Stimulated activated CD4-positive, alpha-beta T cell treated with anti-CD3 and anti-CD28 coated beads, Interleukin-4, amount 100 ng/mL, for 4 hours (primary cell): Measurements from ENCODE around the gene CCDC154.

Experiments used
- DNase-seq, 2 experiments: peaks; one replicate each; pipeline ENCODE4 v3.0.0-alpha.2; 2020

The CCDC154 gene

GRCh38 chr16:1420111-1420539, 24.2 kb downstream of the CCDC154 start:
- peak in 1 of 2 experiments; percentile 4 for DNase-seq

GRCh38 chr16:1416521-1416941, 27.8 kb downstream of the CCDC154 start:
- no peak for DNase-seq

GRCh38 chr16:1414532-1415260, 29.7 kb downstream of the CCDC154 start, which contains the start of gene UNKL:
UNKL (minus strand) TSS chr16:1414704; CDS start chr16:1414691, 13 bp downstream.
- peak; percentile 73 to 83 for DNase-seq

- peak; percentile 54 to 64 for DNase-seq
These were observed 30.4 kb downstream of the CCDC154 start for GRCh38 chr16:1413684-1414531.

- no peak for DNase-seq
These were observed 31.5 kb downstream of the CCDC154 start for GRCh38 chr16:1412847-1413246.

- peak; percentile 93 to 97 for DNase-seq
These were observed 36.1 kb downstream of the CCDC154 start for GRCh38 chr16:1408171-1408837.

- no peak for DNase-seq
These were observed 36.6 kb downstream of the CCDC154 start for GRCh38 chr16:1407753-1408152.

GRCh38 chr16:1403733-1404132, 40.6 kb downstream of the CCDC154 start:
- no peak for DNase-seq

- no peak for DNase-seq
These were observed 41.3 kb downstream of the CCDC154 start for GRCh38 chr16:1403036-1403435.

- DNase-seq, result no peak
These were observed 42.6 kb downstream of the CCDC154 start for GRCh38 chr16:1401758-1402154.

- DNase-seq, result no peak
These were observed 43.1 kb downstream of the CCDC154 start for GRCh38 chr16:1401061-1401757.

- no peak for DNase-seq
These were observed 45.4 kb downstream of the CCDC154 start for GRCh38 chr16:1398826-1399581.

- DNase-seq, result no peak
These were observed 46.0 kb downstream of the CCDC154 start for GRCh38 chr16:1398351-1398750.

GRCh38 chr16:1397779-1398178, 46.6 kb downstream of the CCDC154 start:
- DNase-seq, result no peak

- DNase-seq, result no peak
These were observed 48.8 kb downstream of the CCDC154 start for GRCh38 chr16:1395444-1396031.

- no peak for DNase-seq
These were observed 49.9 kb downstream of the CCDC154 start for GRCh38 chr16:1394367-1394951.

- DNase-seq, result no peak
These were observed 50.7 kb downstream of the CCDC154 start for GRCh38 chr16:1393613-1394176.

GRCh38 chr16:1392826-1393225, 51.5 kb downstream of the CCDC154 start:
- no peak for DNase-seq

- no peak for DNase-seq
These were observed 54.0 kb downstream of the CCDC154 start for GRCh38 chr16:1390239-1390779.

GRCh38 chr16:1389762-1390161, 54.6 kb downstream of the CCDC154 start:
- DNase-seq, result no peak
